IMR-90 (cell line): Measurements from ENCODE around the gene GFER. TPM values are rescaled to one million over a fixed set of nuclear protein-coding genes. Genes with fewer than 3 reads are reported as not detected.
A peak's percentile ranks its signal among the peaks of the same experiment; 100 is the strongest.

ENCODE experiments used
- ATAC-seq: fragments of 200-7000 bp; cut with Tn5 transposase; 2 replicates; pipeline ENCODE4 v1.9.1; 2020; ENCODE audit warnings: low read depth, mild to moderate bottlenecking, moderate library complexity
- BruUV-seq: library from RNA; stranded (reverse); fragments of 400-500 nt; replicated peaks from 2 replicates; lab custom pipeline; 2021; lab: Mats Ljungman, UMichigan
- CTCF ChIA-PET: fragments of 300-600 bp; formaldehyde crosslinking; extraction: SDS; loops from one replicate; lab custom pipeline; 2021; ENCODE audit warnings: antibody characterized with exemption; lab: Yijun Ruan, JAX
- POLR2A ChIA-PET: fragments of 300-600 bp; sonication (Branson Sonifier 250); formaldehyde crosslinking; loops from one replicate; lab custom pipeline; 2022; ENCODE audit warnings: antibody characterized with exemption; ENCODE audit not compliant: unreplicated experiment; lab: Charles Lee
- DNase-seq: peaks from one replicate; pipeline ENCODE4 v3.0.0; 2013
- H2AFZ ChIP-seq: replicated peaks from 2 replicates; pipeline ENCODE3; 2013; ENCODE audit warnings: low read length, mild to moderate bottlenecking; ENCODE audit not compliant: poor library complexity
- H2AK5ac ChIP-seq: 2 replicates; pipeline ENCODE4 v1.6.1; 2013; ENCODE audit warnings: low read depth, low read length, inconsistent platforms
- H2AK9ac ChIP-seq: replicated peaks from 2 replicates; pipeline ENCODE3; 2013; ENCODE audit warnings: mild to moderate bottlenecking, low read depth, low read length, moderate library complexity; ENCODE audit not compliant: poor library complexity
- H2BK120ac ChIP-seq: 2 replicates; pipeline ENCODE4 v1.6.1; 2013; ENCODE audit warnings: low read depth, low read length, inconsistent platforms
- H2BK15ac ChIP-seq: 3 replicates; pipeline ENCODE4 v1.6.1; 2013; ENCODE audit warnings: low read depth, low read length, inconsistent platforms
- H2BK20ac ChIP-seq: 2 replicates; pipeline ENCODE4 v1.6.1; 2013; ENCODE audit warnings: low read depth, mild to moderate bottlenecking, inconsistent platforms, low read length, moderate library complexity
- H2BK5ac ChIP-seq: 2 replicates; pipeline ENCODE4 v1.6.1; 2013; ENCODE audit warnings: mild to moderate bottlenecking, low read depth, low read length, inconsistent platforms; ENCODE audit not compliant: poor library complexity, severe bottlenecking
- H3K14ac ChIP-seq: replicated peaks from 2 replicates; pipeline ENCODE4 v1.6.1; 2013; ENCODE audit warnings: low read depth, low read length, inconsistent platforms
- H3K18ac ChIP-seq: 2 replicates; pipeline ENCODE4 v1.6.1; 2013; ENCODE audit warnings: low read depth, low read length, control low read depth
- H3K23ac ChIP-seq: 2 replicates; pipeline ENCODE4 v1.6.1; 2013; ENCODE audit warnings: low read depth, low read length, inconsistent platforms
- H3K27ac ChIP-seq: 2 replicates; pipeline ENCODE4 v1.5.1; 2013; ENCODE audit warnings: mild to moderate bottlenecking, control low read depth, low read length; ENCODE audit not compliant: insufficient read depth
- H3K27me3 ChIP-seq: 2 replicates; pipeline ENCODE4 v1.6.1; 2013; ENCODE audit warnings: low read length; ENCODE audit not compliant: control insufficient read depth, insufficient read depth
- H3K36me3 ChIP-seq: 2 replicates; pipeline ENCODE4 v1.6.1; 2013; ENCODE audit warnings: low read length, mixed read lengths; ENCODE audit not compliant: control insufficient read depth, insufficient read depth
- H3K4ac ChIP-seq: 2 replicates; pipeline ENCODE4 v1.6.1; 2013; ENCODE audit warnings: low read depth, low read length, inconsistent platforms
- H3K4me1 ChIP-seq: 2 replicates; pipeline ENCODE4 v1.6.1; 2013; ENCODE audit warnings: low read length, mixed read lengths; ENCODE audit not compliant: control insufficient read depth, insufficient read depth
- H3K4me2 ChIP-seq: 2 replicates; pipeline ENCODE4 v1.6.1; 2013; ENCODE audit warnings: low read depth, mild to moderate bottlenecking, control low read depth, low read length, moderate library complexity
- H3K4me3 ChIP-seq: 2 replicates; pipeline ENCODE4 v1.5.1; 2013; ENCODE audit warnings: low read depth, mild to moderate bottlenecking, control low read depth, low read length, moderate library complexity; ENCODE audit not compliant: insufficient read depth
- H3K56ac ChIP-seq: 2 replicates; pipeline ENCODE4 v1.6.1; 2013; ENCODE audit warnings: low read length, inconsistent platforms; ENCODE audit not compliant: insufficient read depth; ENCODE audit errors: extremely low read depth
- H3K79me1 ChIP-seq, 2 experiments: 2 replicates each; pipeline ENCODE4 v1.6.1; 2013; ENCODE audit warnings: low read length in 2 of 2, inconsistent platforms in 1 of 2, low read depth in 1 of 2
- H3K9ac ChIP-seq: 2 replicates; pipeline ENCODE4 v1.6.1; 2013; ENCODE audit warnings: low read depth, low read length, control low read depth
- H3K9me1 ChIP-seq: 2 replicates; pipeline ENCODE4 v1.6.1; 2013; ENCODE audit warnings: low read length, inconsistent platforms; ENCODE audit not compliant: insufficient read depth
- H3K9me3 ChIP-seq: 2 replicates; pipeline ENCODE4 v1.6.1; 2013; ENCODE audit warnings: low read length; ENCODE audit not compliant: control insufficient read depth, insufficient read depth
- H4K20me1 ChIP-seq: 2 replicates; pipeline ENCODE4 v1.6.1; 2013; ENCODE audit warnings: low read length, inconsistent platforms; ENCODE audit not compliant: insufficient read depth
- H4K5ac ChIP-seq: 2 replicates; pipeline ENCODE4 v1.6.1; 2013; ENCODE audit warnings: mild to moderate bottlenecking, low read depth, low read length, control low read depth
- H4K8ac ChIP-seq, 2 experiments: 2 replicates each; pipeline ENCODE4 v1.6.1; 2013; ENCODE audit warnings: low read depth in 2 of 2, low read length in 2 of 2, control low read depth in 1 of 2, inconsistent platforms in 1 of 2
- H4K91ac ChIP-seq: 2 replicates; pipeline ENCODE4 v1.6.1; 2013; ENCODE audit warnings: low read depth, low read length, inconsistent platforms; ENCODE audit not compliant: insufficient read depth
- CEBPB ChIP-seq: IDR thresholded peaks from 2 replicates; pipeline ENCODE4 v1.6.1; 2012; ENCODE audit warnings: low read depth, low read length, improper control_type of control experiment
- CTCF ChIP-seq: conservative IDR thresholded peaks from 2 replicates; pipeline ENCODE4 v1.5.1; 2012; ENCODE audit warnings: mild to moderate bottlenecking, low read depth, low read length, improper control_type of control experiment
- RAD21 ChIP-seq: IDR thresholded peaks from 2 replicates; pipeline ENCODE4 v1.6.1; 2012; ENCODE audit warnings: low read length, improper control_type of control experiment
- WGBS, 2 experiments: methylation state at CpG; one replicate each; pipeline versions ENCODE4 v1.1.5 to v1.1.7; 2013; ENCODE audit warnings: missing lambda C conversion rate in 2 of 2; ENCODE audit not compliant: insufficient read length in 1 of 2; ENCODE audit errors: extremely low coverage in 2 of 2; 5-methylcytosine and 5-hydroxymethylcytosine counted together
- dilution Hi-C: fragments of 300-500 bp; cut with HindIII; formaldehyde crosslinking; loops from one replicate; pipeline ENCODE4 v1.14.3; 2018; ENCODE audit warnings: low sequenced_read_pairs; ENCODE audit not compliant: unreplicated experiment
- in situ Hi-C: fragments of 300-500 bp; cut with MboI; formaldehyde crosslinking; loops from 3 replicates; pipeline ENCODE4 v1.14.3; 2019; ENCODE audit warnings: low sequenced_read_pairs, inconsistent platforms, mixed read lengths
- intact Hi-C: fragments of 100-400 bp; cut with micrococcal nuclease; formaldehyde crosslinking; loops from 2 replicates; pipeline ENCODE4 v1.10.0; 2022
- polyA plus RNA-seq, 3 experiments: library from polyadenylated mRNA; depleted of rRNA; stranded (reverse); fragments of >200 nt; gene quantifications; 2 replicates each; pipeline ENCODE4 v1.2.3, GENCODE V29; 2012; ENCODE audit warnings: low replicate concordance in 1 of 3
- total RNA-seq: library from RNA; depleted of rRNA; stranded (reverse); fragments of >200 nt; gene quantifications from 2 replicates; pipeline ENCODE4 v1.2.3, GENCODE V29; 2012

The GFER gene
- total and polyA plus RNA-seq, 2 of the 4 experiments (the other 2 are of a cell fraction) = 6.8 to 19.8 TPM

- H4K20me1 ChIP-seq = no peaks in the 10 kb centered on the region; the same call in none of the 2 replicates
- H3K4me1 ChIP-seq = no peaks in the 10 kb centered on the region
- peak overlapping the region; percentile 5 for H2AK9ac ChIP-seq
- H3K4ac ChIP-seq = no peak overlapping the region
- ChIA-PET CTCF (no interaction called here), POLR2A (no interaction called here)
- peak overlapping the region; percentile 49 for H2AFZ ChIP-seq
- no peak overlapping the region for H4K5ac ChIP-seq
- no peak overlapping the region for H4K91ac ChIP-seq
- no peak overlapping the region for H2BK15ac ChIP-seq
- H2BK5ac ChIP-seq = no peak overlapping the region
- peaks cover 31% of the 10 kb centered on the region; the same call in 1 of the 2 replicates for H3K27me3 ChIP-seq
- no peak overlapping the region for H2AK5ac ChIP-seq
- no peak overlapping the region for H3K23ac ChIP-seq
- in situ Hi-C loops (no loop called here), intact Hi-C loops (no loop called here), dilution Hi-C loops (no loop called here)
- no peak overlapping the region for H3K27ac ChIP-seq
- H4K8ac ChIP-seq = no peak overlapping the region
- peaks cover 0 to 4% of the 10 kb centered on the region in 2 experiments; a peak in 1 of 4 replicates for H3K79me1 ChIP-seq
- no peaks in the 10 kb centered on the region for H3K9me1 ChIP-seq
- WGBS, 2 experiments = 56% methylated on average over 26 of the region's 70 CpGs; no CpG with 5 or more reads in 1 of the 2 experiments
- no peak overlapping the region for H2BK20ac ChIP-seq
- H3K18ac ChIP-seq = no peak overlapping the region
- H2BK120ac ChIP-seq = no peak overlapping the region
- no peak overlapping the region for H3K4me2 ChIP-seq
- H3K9ac ChIP-seq = no peak overlapping the region
- ATAC-seq (no peak), DNase-seq (no peak)
- peaks cover 46% of the 10 kb centered on the region for H3K36me3 ChIP-seq
- no peaks in the 10 kb centered on the region for H3K9me3 ChIP-seq
- H3K4me3 ChIP-seq = no peak overlapping the region
- no peak overlapping the region for H3K14ac ChIP-seq
- no peak for TF ChIP-seq RAD21
- no peak for TF ChIP-seq CEBPB
- no peak for TF ChIP-seq CTCF
- no peak overlapping the region for H3K56ac ChIP-seq
- no TSS peak for BruUV-seq
These were observed 4.5 kb upstream of the GFER start for GRCh38 chr16:1979271-1980029.
